Measurements from ENCODE around the gene ASAP2. TPM values are rescaled to one million over a fixed set of nuclear protein-coding genes. Genes with fewer than 3 reads are reported as not detected.

Gene ASAP2
- total RNA-seq, 1 donor from 2014 or later = 45.6 TPM

- Mint-ChIP-seq H3K36me3 (peaks cover 11% of the 10 kb centered on the region), H3K9me3 (no peaks in the 10 kb centered on the region), H3K4me1 (ENCODE audit: unreplicated experiment) (peaks cover 48% of the 10 kb centered on the region), H3K27me3 (no peaks in the 10 kb centered on the region), H3K4me3 (peak overlapping the region; percentile 96), H3K27ac (peak overlapping the region; percentile 82)
- TF ChIP-seq, protein P1, sequence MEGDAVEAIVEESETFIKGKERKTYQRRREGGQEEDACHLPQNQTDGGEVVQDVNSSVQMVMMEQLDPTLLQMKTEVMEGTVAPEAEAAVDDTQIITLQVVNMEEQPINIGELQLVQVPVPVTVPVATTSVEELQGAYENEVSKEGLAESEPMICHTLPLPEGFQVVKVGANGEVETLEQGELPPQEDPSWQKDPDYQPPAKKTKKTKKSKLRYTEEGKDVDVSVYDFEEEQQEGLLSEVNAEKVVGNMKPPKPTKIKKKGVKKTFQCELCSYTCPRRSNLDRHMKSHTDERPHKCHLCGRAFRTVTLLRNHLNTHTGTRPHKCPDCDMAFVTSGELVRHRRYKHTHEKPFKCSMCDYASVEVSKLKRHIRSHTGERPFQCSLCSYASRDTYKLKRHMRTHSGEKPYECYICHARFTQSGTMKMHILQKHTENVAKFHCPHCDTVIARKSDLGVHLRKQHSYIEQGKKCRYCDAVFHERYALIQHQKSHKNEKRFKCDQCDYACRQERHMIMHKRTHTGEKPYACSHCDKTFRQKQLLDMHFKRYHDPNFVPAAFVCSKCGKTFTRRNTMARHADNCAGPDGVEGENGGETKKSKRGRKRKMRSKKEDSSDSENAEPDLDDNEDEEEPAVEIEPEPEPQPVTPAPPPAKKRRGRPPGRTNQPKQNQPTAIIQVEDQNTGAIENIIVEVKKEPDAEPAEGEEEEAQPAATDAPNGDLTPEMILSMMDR (conservative IDR thresholded peaks at IDR 0.05) = no peak
- DNase-seq (ENCODE audit: extremely low spot score, unreplicated experiment) = no peak
Observed at GRCh38 chr2:9208875-9209274, 2.3 kb downstream of the ASAP2 start.

- no peaks in the 10 kb centered on the region for H3K9me3 Mint-ChIP-seq
- TF ChIP-seq, protein P1 (conservative IDR thresholded peaks at IDR 0.05) = no peak
- peak overlapping the region; percentile 68 for H3K4me3 Mint-ChIP-seq
- H3K27ac Mint-ChIP-seq = peak overlapping the region; percentile 66
- no peaks in the 10 kb centered on the region for H3K27me3 Mint-ChIP-seq
- H3K4me1 Mint-ChIP-seq (ENCODE audit: unreplicated experiment) = peaks cover 52% of the 10 kb centered on the region
- DNase-seq (ENCODE audit: extremely low spot score, unreplicated experiment) = no peak
- peaks cover 11% of the 10 kb centered on the region for H3K36me3 Mint-ChIP-seq
Observed at GRCh38 chr2:9210030-9210429, 3.4 kb downstream of the ASAP2 start.

DNA sequence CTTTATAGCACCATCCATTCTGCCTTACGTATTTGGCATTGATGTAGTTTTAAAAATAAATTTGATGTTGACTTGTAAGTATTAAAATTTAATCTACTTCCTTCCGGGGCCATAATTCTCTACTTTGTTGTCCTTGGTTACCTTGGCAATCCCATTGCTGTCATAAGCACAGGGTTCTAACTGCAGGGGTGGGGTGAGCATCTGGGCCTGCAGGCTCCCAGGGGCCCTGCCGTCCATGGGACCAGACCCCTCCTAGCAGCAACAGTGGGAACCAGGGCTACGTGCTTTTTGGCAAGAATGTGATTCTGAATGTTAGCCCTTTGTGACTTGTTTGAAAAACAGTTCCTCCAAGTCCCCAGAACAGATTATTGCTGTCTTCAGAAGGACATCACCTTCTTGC is 4.9 kb downstream of the ASAP2 start:
- peak overlapping the region; percentile 12 for H3K27ac Mint-ChIP-seq
- peaks cover 16% of the 10 kb centered on the region for H3K36me3 Mint-ChIP-seq
- peaks cover 50% of the 10 kb centered on the region for H3K4me1 Mint-ChIP-seq (ENCODE audit: unreplicated experiment)
- no peaks in the 10 kb centered on the region for H3K9me3 Mint-ChIP-seq
- TF ChIP-seq, protein P1 (conservative IDR thresholded peaks at IDR 0.05) = no peak
- H3K27me3 Mint-ChIP-seq = no peaks in the 10 kb centered on the region
- H3K4me3 Mint-ChIP-seq = peak overlapping the region; percentile 38
- DNase-seq (ENCODE audit: extremely low spot score, unreplicated experiment) = peak; percentile 18

DNA sequence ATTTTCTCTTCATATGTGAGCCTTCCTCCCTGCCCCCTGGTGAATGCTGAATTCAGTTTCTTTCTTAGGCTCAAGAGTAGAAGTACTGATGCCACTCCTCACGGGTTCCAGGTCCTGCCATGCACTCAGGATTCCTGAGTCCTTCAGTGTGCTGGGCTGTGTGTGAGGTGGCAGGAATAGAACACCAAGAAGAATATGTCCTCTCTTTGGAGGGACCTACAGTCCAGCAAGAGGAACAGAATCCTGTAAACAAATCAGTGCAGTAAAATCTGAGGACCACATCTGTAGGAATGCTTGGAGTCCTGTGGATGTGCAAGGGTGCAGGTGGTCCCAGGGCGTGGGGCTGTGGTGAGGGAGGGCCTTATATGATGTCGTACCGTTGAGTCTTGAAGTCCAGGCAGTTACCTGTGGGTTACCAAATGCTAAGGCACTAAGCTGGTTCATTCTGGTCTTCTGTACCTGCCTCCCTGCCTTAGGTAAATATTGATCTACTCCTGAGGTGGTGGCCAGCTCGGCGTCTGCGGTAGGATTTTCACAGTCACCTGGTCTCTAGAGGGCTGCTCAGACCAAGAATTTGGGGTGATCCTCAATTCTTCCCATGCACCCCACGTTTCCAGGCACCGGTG is 5.5 kb downstream of the ASAP2 start:
- Mint-ChIP-seq H3K9me3 (peaks cover under 1% of the 10 kb centered on the region), H3K4me3 (peak overlapping the region; percentile 40), H3K27me3 (no peaks in the 10 kb centered on the region), H3K27ac (peak overlapping the region; percentile 73), H3K4me1 (ENCODE audit: unreplicated experiment) (peaks cover 51% of the 10 kb centered on the region), H3K36me3 (peaks cover 18% of the 10 kb centered on the region)
- TF ChIP-seq, protein P1 (conservative IDR thresholded peaks at IDR 0.05) = no peak
- peak; percentile 55 for DNase-seq (ENCODE audit: extremely low spot score, unreplicated experiment)

GRCh38 chr2:9212661-9213411 is 6.2 kb downstream of the ASAP2 start:
- peak; percentile 58 for DNase-seq (ENCODE audit: extremely low spot score, unreplicated experiment)
- Mint-ChIP-seq H3K27me3 (no peaks in the 10 kb centered on the region), H3K9me3 (peaks cover 4% of the 10 kb centered on the region), H3K27ac (peak overlapping the region; percentile 80), H3K4me3 (no peak overlapping the region), H3K4me1 (ENCODE audit: unreplicated experiment) (peaks cover 54% of the 10 kb centered on the region), H3K36me3 (peaks cover 22% of the 10 kb centered on the region)
- TF ChIP-seq, protein P1 (conservative IDR thresholded peaks at IDR 0.05) = no peak

Data from type B pancreatic cell (in vitro differentiated cells).